HG02981 (cell line): ENCODE data around the gene ACAP2.
"Not testable (repeated sequence)": the region's sequence is repeated elsewhere in the genome, so short reads cannot be mapped to it uniquely, and the experiment has no call there.

ENCODE experiments used
- ATAC-seq: cut with Tn5 transposase; IDR thresholded peaks from one replicate; pipeline ENCODE4 v1.9.1; 2021; ENCODE audit warnings: mild to moderate bottlenecking, moderate library complexity; ENCODE audit not compliant: unreplicated experiment

ACAP2 gene

GRCh38 chr3:195442573-195443390 lies at the start of gene ACAP2:
Gene ACAP2 (minus strand): TSS chr3:195443020. CDS start chr3:195442847, 173 bp downstream.
- ATAC-seq: peak; percentile 94

- ATAC-seq: no peak
Observed at GRCh38 chr3:195475614-195476013, 32.8 kb upstream of the ACAP2 start.

- ATAC-seq: not testable (repeated sequence)
Observed at GRCh38 chr3:195475116-195475515, 32.3 kb upstream of the ACAP2 start.

- ATAC-seq: no peak
Observed at GRCh38 chr3:195468841-195469240, 26.0 kb upstream of the ACAP2 start.

GRCh38 chr3:195468391-195468776 lies 25.6 kb upstream of the ACAP2 start:
- ATAC-seq: no peak

- no peak for ATAC-seq
Observed at GRCh38 chr3:195467641-195468390, 25.0 kb upstream of the ACAP2 start.

- no peak for ATAC-seq
Observed at GRCh38 chr3:195466251-195466650, 23.4 kb upstream of the ACAP2 start.

- ATAC-seq: not testable (repeated sequence)
Observed at GRCh38 chr3:195462922-195463321, 20.1 kb upstream of the ACAP2 start.

- no peak for ATAC-seq
Observed at GRCh38 chr3:195462308-195462610, 19.4 kb upstream of the ACAP2 start.

GRCh38 chr3:195461594-195462307 lies 18.9 kb upstream of the ACAP2 start:
- no peak for ATAC-seq

GRCh38 chr3:195460091-195460713 lies 17.4 kb upstream of the ACAP2 start:
- ATAC-seq: no peak

- ATAC-seq: no peak
Observed at GRCh38 chr3:195458316-195458717, 15.5 kb upstream of the ACAP2 start.

GRCh38 chr3:195455789-195456188 lies 13.0 kb upstream of the ACAP2 start:
- ATAC-seq: no peak

- ATAC-seq: no peak
Observed at GRCh38 chr3:195453236-195453635, 10.4 kb upstream of the ACAP2 start.

GRCh38 chr3:195451373-195452015 lies 8.7 kb upstream of the ACAP2 start:
- ATAC-seq: no peak

- ATAC-seq: no peak
Observed at GRCh38 chr3:195450731-195451229, 8.0 kb upstream of the ACAP2 start.

- ATAC-seq: no peak
Observed at GRCh38 chr3:195448205-195448875, 5.5 kb upstream of the ACAP2 start.

- no peak for ATAC-seq
Observed at GRCh38 chr3:195447201-195447600, 4.4 kb upstream of the ACAP2 start.

- no peak for ATAC-seq
Observed at GRCh38 chr3:195446359-195446758, 3.5 kb upstream of the ACAP2 start.

GRCh38 chr3:195445885-195446284 lies 3.1 kb upstream of the ACAP2 start:
- ATAC-seq: no peak
